Subcutaneous preadipocyte (primary cell): ENCODE data around the gene MRAP2. TPM values are rescaled to one million over a fixed set of nuclear protein-coding genes. Genes with fewer than 3 reads are reported as not detected.

ENCODE experiments used
- total RNA-seq: library from RNA; depleted of rRNA; stranded (reverse); fragments of >200 nt; gene quantifications from 2 replicates; pipeline ENCODE4 v1.2.3, GENCODE V29; 2012

Gene MRAP2
- 1.4 and 2.2 TPM in 2 replicates for total RNA-seq

GRCh38 chr6:84033523-84034451, at the start of gene MRAP2:
Gene MRAP2, plus strand, starts transcription at chr6:84033772. Its CDS starts 21,547 bp downstream, at chr6:84055319.

Other genes starting within 250 kb of the MRAP2 start
- gene RIPPLY2, start 180.4 kb upstream of the MRAP2 start, total RNA-seq = under 0.01 and 1.4 TPM in 2 replicates
- 5.1 and 6.6 TPM in 2 replicates for gene CYB5R4, start 174.1 kb upstream of the MRAP2 start, total RNA-seq
- 6.8 and 7.3 TPM in 2 replicates for gene CEP162, start 193.9 kb downstream of the MRAP2 start, total RNA-seq